Dendritic cell treated with granulocyte-macrophage colony-stimulating factor and Interleukin-4, amounts not matched to agents 40 ng/mL and 50 ng/mL, for 4 days (primary cell): ENCODE data around the gene LCN10.
"Not testable (repeated sequence)": the region's sequence is repeated elsewhere in the genome, so short reads cannot be mapped to it uniquely, and the experiment has no call there.

Experiments
- H3K27ac Mint-ChIP-seq: one replicate; pipeline ENCODE4 v1.8.0; 2022; ENCODE audit warnings: mild to moderate bottlenecking, mixed read lengths
- H3K27me3 Mint-ChIP-seq: one replicate; pipeline ENCODE4 v1.8.0; 2022; ENCODE audit warnings: mild to moderate bottlenecking, mixed read lengths
- H3K36me3 Mint-ChIP-seq: one replicate; pipeline ENCODE4 v1.8.0; 2022; ENCODE audit warnings: low read depth, mixed read lengths
- H3K4me1 Mint-ChIP-seq: one replicate; pipeline ENCODE4 v1.8.0; 2022; ENCODE audit warnings: low read depth, mixed read lengths
- H3K4me3 Mint-ChIP-seq: one replicate; pipeline ENCODE4 v1.8.0; 2022; ENCODE audit warnings: mild to moderate bottlenecking, moderate library complexity, mixed read lengths
- H3K9me3 Mint-ChIP-seq: one replicate; pipeline ENCODE4 v1.8.0; 2022; ENCODE audit warnings: mixed read lengths
- intact Hi-C: fragments of 100-400 bp; cut with micrococcal nuclease; formaldehyde crosslinking; loops from one replicate; pipeline ENCODE4 v1.15.0; 2022

Gene LCN10

GRCh38 chr9:136782452-136782851 lies 39.7 kb upstream of the LCN10 start:
- H3K4me1 Mint-ChIP-seq = peaks cover 2% of the 10 kb centered on the region
- intact Hi-C loops = no loop called here
- H3K27me3 Mint-ChIP-seq = peaks cover 20% of the 10 kb centered on the region
- H3K36me3 Mint-ChIP-seq = no peaks in the 10 kb centered on the region
- no peak overlapping the region for H3K27ac Mint-ChIP-seq
- no peaks in the 10 kb centered on the region for H3K9me3 Mint-ChIP-seq
- H3K4me3 Mint-ChIP-seq = no peak overlapping the region

GRCh38 chr9:136779808-136780207 lies 37.1 kb upstream of the LCN10 start:
- peaks cover 20% of the 10 kb centered on the region for H3K27me3 Mint-ChIP-seq
- no peaks in the 10 kb centered on the region for H3K4me1 Mint-ChIP-seq
- intact Hi-C loops = no loop called here
- H3K36me3 Mint-ChIP-seq = no peaks in the 10 kb centered on the region
- no peak overlapping the region for H3K4me3 Mint-ChIP-seq
- H3K27ac Mint-ChIP-seq = no peak overlapping the region
- H3K9me3 Mint-ChIP-seq = no peaks in the 10 kb centered on the region

GRCh38 chr9:136777359-136777758 lies 34.6 kb upstream of the LCN10 start:
- Mint-ChIP-seq H3K9me3 (peaks cover 10% of the 10 kb centered on the region), H3K4me3 (no peak overlapping the region), H3K36me3 (peaks cover 6% of the 10 kb centered on the region), H3K27ac (no peak overlapping the region), H3K27me3 (peaks cover 20% of the 10 kb centered on the region), H3K4me1 (peaks cover 5% of the 10 kb centered on the region)
- intact Hi-C loops = no loop called here

- peaks cover 10% of the 10 kb centered on the region for H3K9me3 Mint-ChIP-seq
- peaks cover 23% of the 10 kb centered on the region for H3K27me3 Mint-ChIP-seq
- intact Hi-C loops = no loop called here
- no peak overlapping the region for H3K27ac Mint-ChIP-seq
- H3K4me3 Mint-ChIP-seq = no peak overlapping the region
- peaks cover 5% of the 10 kb centered on the region for H3K4me1 Mint-ChIP-seq
- peaks cover 6% of the 10 kb centered on the region for H3K36me3 Mint-ChIP-seq
Measured at GRCh38 chr9:136776947-136777346, 34.2 kb upstream of the LCN10 start.

GRCh38 chr9:136775191-136775590 lies 32.5 kb upstream of the LCN10 start:
- H3K9me3 Mint-ChIP-seq = peaks cover 10% of the 10 kb centered on the region
- peaks cover 5% of the 10 kb centered on the region for H3K4me1 Mint-ChIP-seq
- no peak overlapping the region for H3K27ac Mint-ChIP-seq
- H3K36me3 Mint-ChIP-seq = peaks cover 6% of the 10 kb centered on the region
- H3K27me3 Mint-ChIP-seq = peaks cover 31% of the 10 kb centered on the region
- no peak overlapping the region for H3K4me3 Mint-ChIP-seq
- intact Hi-C loops = no loop called here

- Mint-ChIP-seq H3K9me3 (peaks cover 10% of the 10 kb centered on the region), H3K36me3 (peaks cover 6% of the 10 kb centered on the region), H3K27ac (no peak overlapping the region), H3K4me3 (no peak overlapping the region), H3K27me3 (peaks cover 33% of the 10 kb centered on the region), H3K4me1 (peaks cover 11% of the 10 kb centered on the region)
- intact Hi-C loops = no loop called here
Measured at GRCh38 chr9:136774416-136775045, 31.8 kb upstream of the LCN10 start.

GRCh38 chr9:136773386-136774044 lies 30.8 kb upstream of the LCN10 start:
- H3K4me3 Mint-ChIP-seq = no peak overlapping the region
- H3K4me1 Mint-ChIP-seq = peaks cover 11% of the 10 kb centered on the region
- peaks cover 29% of the 10 kb centered on the region for H3K27me3 Mint-ChIP-seq
- intact Hi-C loops = no loop called here
- peaks cover 10% of the 10 kb centered on the region for H3K9me3 Mint-ChIP-seq
- H3K27ac Mint-ChIP-seq = peak overlapping the region; percentile 28
- peaks cover 6% of the 10 kb centered on the region for H3K36me3 Mint-ChIP-seq

GRCh38 chr9:136771907-136772415 lies 29.2 kb upstream of the LCN10 start:
- Mint-ChIP-seq H3K36me3 (peaks cover 6% of the 10 kb centered on the region), H3K27me3 (peaks cover 31% of the 10 kb centered on the region), H3K9me3 (peaks cover 10% of the 10 kb centered on the region), H3K4me3 (no peak overlapping the region), H3K27ac (no peak overlapping the region), H3K4me1 (peaks cover 11% of the 10 kb centered on the region)
- intact Hi-C loops = no loop called here

GRCh38 chr9:136769710-136770191 lies 27.0 kb upstream of the LCN10 start:
- Mint-ChIP-seq H3K4me1 (peaks cover 11% of the 10 kb centered on the region), H3K9me3 (peaks cover 10% of the 10 kb centered on the region), H3K27ac (no peak overlapping the region), H3K4me3 (no peak overlapping the region), H3K27me3 (peaks cover 36% of the 10 kb centered on the region), H3K36me3 (peaks cover 6% of the 10 kb centered on the region)
- intact Hi-C loops = no loop called here

GRCh38 chr9:136766410-136767120 lies 23.8 kb upstream of the LCN10 start:
- H3K27ac Mint-ChIP-seq, H3K9me3 Mint-ChIP-seq, H3K36me3 Mint-ChIP-seq, H3K4me3 Mint-ChIP-seq, intact Hi-C loops, H3K4me1 Mint-ChIP-seq: not testable (repeated sequence)
- H3K27me3 Mint-ChIP-seq = peaks cover 44% of the 10 kb centered on the region

GRCh38 chr9:136765745-136766409 lies 23.1 kb upstream of the LCN10 start:
- H3K27ac Mint-ChIP-seq, H3K36me3 Mint-ChIP-seq, H3K4me3 Mint-ChIP-seq, H3K4me1 Mint-ChIP-seq, intact Hi-C loops, H3K9me3 Mint-ChIP-seq: not testable (repeated sequence)
- peaks cover 41% of the 10 kb centered on the region for H3K27me3 Mint-ChIP-seq

- Mint-ChIP-seq H3K4me1 (peaks cover 5% of the 10 kb centered on the region), H3K4me3 (no peak overlapping the region), H3K36me3 (no peaks in the 10 kb centered on the region), H3K9me3 (no peaks in the 10 kb centered on the region), H3K27me3 (peaks cover 41% of the 10 kb centered on the region), H3K27ac (no peak overlapping the region)
- intact Hi-C loops = no loop called here
Measured at GRCh38 chr9:136765041-136765440, 22.3 kb upstream of the LCN10 start.

- Mint-ChIP-seq H3K4me3 (no peak within 1 kb of the TSS), H3K27me3 (peaks cover 43% of the 10 kb centered on the region), H3K4me1 (no peaks in the 10 kb centered on the region), H3K27ac (no peak within 1 kb of the TSS), H3K9me3 (no peaks in the 10 kb centered on the region), H3K36me3 (no peaks in the 10 kb centered on the region)
- intact Hi-C loops = no loop called here
Measured at GRCh38 chr9:136764301-136764891, 21.7 kb upstream of the LCN10 start, which contains the start of gene LCN15. TSS of gene LCN15 (minus strand) at chr9:136764518. CDS start at chr9:136764488, 30 bp downstream.
